VCaP (cell line): ENCODE measurements around the gene MYEOV.

Experiments used
- H3K27ac ChIP-seq: fragments of 450-650 bp; 2 replicates; pipeline ENCODE4 v1.5.1; 2017
- CTCF ChIP-seq: fragments of 450-650 bp; conservative IDR thresholded peaks from 2 replicates; pipeline ENCODE4 v1.5.1; 2017; ENCODE audit warnings: mild to moderate bottlenecking, moderate library complexity

MYEOV gene

DNA sequence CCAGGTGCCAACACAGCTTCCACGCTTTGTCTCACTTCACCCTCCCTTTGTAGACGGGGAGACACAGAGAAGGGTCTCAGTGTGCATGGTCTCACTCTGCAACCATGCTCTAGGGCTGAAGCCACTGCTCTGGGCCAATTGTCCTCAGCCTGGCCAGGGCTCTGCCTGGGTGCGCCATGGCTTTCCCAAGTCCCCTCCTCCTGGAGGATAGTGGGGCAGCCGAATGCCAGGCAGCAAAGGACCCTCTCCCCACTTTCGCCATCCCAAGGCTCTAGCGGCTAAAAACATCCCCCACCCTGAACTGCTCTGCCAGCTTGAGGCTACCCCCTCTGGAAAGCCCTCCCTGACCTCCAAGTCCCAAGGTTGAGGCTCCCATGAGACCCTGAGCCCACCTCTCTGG, 20.4 kb upstream of the MYEOV start:
- TF ChIP-seq CTCF: no peak
- H3K27ac ChIP-seq: peak overlapping the region; percentile 31; the same call in 1 of the 2 replicates

DNA sequence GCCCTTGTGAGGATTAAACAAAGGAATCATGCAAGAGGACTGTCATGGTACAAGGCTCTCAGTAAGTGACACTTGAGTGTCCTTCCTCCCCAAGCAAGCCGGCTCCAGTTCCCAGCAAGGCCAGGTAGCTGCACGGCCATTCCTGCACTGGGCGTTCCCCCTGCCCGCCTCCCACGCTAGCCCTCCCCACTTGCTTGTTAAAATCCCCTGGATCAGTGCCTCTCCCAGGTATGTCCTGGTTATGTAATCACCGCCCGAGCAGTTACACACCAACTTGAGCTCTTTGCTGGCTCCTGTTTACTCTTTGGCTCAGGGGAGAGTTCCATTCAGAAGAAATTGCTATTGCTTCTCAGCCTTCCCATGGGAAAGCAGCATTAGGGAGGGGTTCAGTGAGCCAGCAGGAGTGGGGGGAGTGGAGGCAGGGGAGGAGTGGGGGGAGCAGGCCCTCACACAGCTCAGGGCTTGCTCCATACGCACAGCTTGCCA, 19.4 kb upstream of the MYEOV start:
- no peak for TF ChIP-seq CTCF
- H3K27ac ChIP-seq: peak overlapping the region; percentile 31

DNA sequence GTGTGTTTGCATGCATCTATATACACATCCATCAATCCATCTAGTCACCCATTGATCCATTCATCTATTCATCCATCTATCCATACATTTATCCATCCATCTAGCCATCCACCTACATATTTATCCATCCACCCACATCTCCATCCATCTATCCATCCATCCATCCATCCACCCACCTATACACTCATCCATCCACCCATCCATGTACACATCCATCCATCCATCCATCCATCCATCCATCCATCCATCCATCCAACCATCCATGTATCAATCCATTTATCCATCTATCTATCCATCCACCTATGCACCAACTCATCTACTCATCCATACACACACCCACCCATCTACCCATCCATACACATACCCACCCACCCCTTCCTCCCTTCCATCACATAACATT, 18.8 kb upstream of the MYEOV start:
- peak overlapping the region; percentile 31 for H3K27ac ChIP-seq
- TF ChIP-seq CTCF: no peak

- no peak for TF ChIP-seq CTCF
- no peak overlapping the region for H3K27ac ChIP-seq
Measured at GRCh38 chr11:69276165-69276564, 17.8 kb upstream of the MYEOV start.

GRCh38 chr11:69277074-69277809, 16.7 kb upstream of the MYEOV start:
- no peak for TF ChIP-seq CTCF
- H3K27ac ChIP-seq: peak overlapping the region; percentile 26; the same call in 1 of the 2 replicates

GRCh38 chr11:69278091-69278867, 15.7 kb upstream of the MYEOV start:
- H3K27ac ChIP-seq: peak overlapping the region; percentile 26; the same call in 1 of the 2 replicates
- no peak for TF ChIP-seq CTCF

DNA sequence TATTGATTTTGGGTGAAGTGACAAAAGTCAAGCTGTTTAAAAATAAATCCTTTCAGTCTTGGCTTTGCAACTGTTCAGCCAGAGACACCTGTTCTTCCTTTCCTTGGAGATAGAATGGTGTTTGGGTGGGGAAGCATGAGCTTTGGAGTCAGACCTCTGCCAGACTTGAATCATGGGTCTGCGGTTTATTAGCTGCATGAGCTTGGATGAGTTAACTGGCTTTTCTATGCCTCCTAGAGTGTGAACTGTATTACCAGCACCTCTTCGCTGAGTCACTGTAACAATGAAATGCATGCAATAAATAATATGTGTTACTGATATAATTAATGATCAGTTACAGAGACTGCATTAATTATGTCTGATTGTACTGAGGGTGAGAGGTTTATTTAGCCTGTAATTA, 13.5 kb upstream of the MYEOV start:
- TF ChIP-seq CTCF: no peak
- no peak overlapping the region for H3K27ac ChIP-seq
